HEK293 (cell line): ENCODE results near the gene SRSF9.

ENCODE experiments used
- GFI1B ChIP-seq: fragments of 450-650 bp; formaldehyde crosslinking; IDR thresholded peaks from 2 replicates; pipeline ENCODE4 v1.5.1; 2016; ENCODE audit warnings: missing biosample characterization, missing genetic modification characterization
- HOXD13 ChIP-seq: sonication (generic); formaldehyde crosslinking; IDR thresholded peaks from 2 replicates; pipeline ENCODE4 v1.8.0; 2022; ENCODE audit warnings: missing genetic modification reagents, borderline replicate concordance
- KLF16 ChIP-seq: fragments of 450-650 bp; formaldehyde crosslinking; IDR thresholded peaks from 2 replicates; pipeline ENCODE4 v1.5.1; 2017; ENCODE audit warnings: missing biosample characterization, missing genetic modification characterization
- KLF17 ChIP-seq: fragments of 450-650 bp; formaldehyde crosslinking; IDR thresholded peaks from 2 replicates; pipeline ENCODE4 v1.5.1; 2016; ENCODE audit warnings: missing biosample characterization, missing genetic modification characterization
- KLF8 ChIP-seq: fragments of 450-650 bp; formaldehyde crosslinking; IDR thresholded peaks from 2 replicates; pipeline ENCODE4 v1.5.1; 2016; ENCODE audit warnings: missing biosample characterization, missing genetic modification characterization
- OVOL3 ChIP-seq: fragments of 450-650 bp; formaldehyde crosslinking; IDR thresholded peaks from 2 replicates; pipeline ENCODE4 v1.5.1; 2016; ENCODE audit warnings: missing biosample characterization, missing genetic modification characterization
- PRDM1 ChIP-seq: fragments of 450-650 bp; formaldehyde crosslinking; IDR thresholded peaks from 2 replicates; pipeline ENCODE4; 2016; ENCODE audit warnings: missing biosample characterization, missing genetic modification characterization
- WT1 ChIP-seq: fragments of 450-650 bp; formaldehyde crosslinking; IDR thresholded peaks from 2 replicates; pipeline ENCODE4 v1.5.1; 2016; ENCODE audit warnings: missing biosample characterization, missing genetic modification characterization
- ZBTB20 ChIP-seq: fragments of 450-650 bp; formaldehyde crosslinking; IDR thresholded peaks from 2 replicates; pipeline ENCODE4 v1.5.1; 2016; ENCODE audit warnings: missing biosample characterization, missing genetic modification characterization
- ZFP69B ChIP-seq: fragments of 450-650 bp; formaldehyde crosslinking; IDR thresholded peaks from 2 replicates; pipeline ENCODE4 v1.5.1; 2016; ENCODE audit warnings: missing biosample characterization, missing genetic modification characterization
- ZNF140 ChIP-seq: fragments of 450-650 bp; formaldehyde crosslinking; IDR thresholded peaks from 2 replicates; pipeline ENCODE4 v1.5.1; 2016; ENCODE audit warnings: missing biosample characterization, missing genetic modification characterization
- ZNF146 ChIP-seq: fragments of 450-650 bp; formaldehyde crosslinking; IDR thresholded peaks from 2 replicates; pipeline ENCODE4 v1.5.1; 2016; ENCODE audit warnings: missing biosample characterization, missing genetic modification characterization
- ZNF157 ChIP-seq: fragments of 450-650 bp; formaldehyde crosslinking; IDR thresholded peaks from 2 replicates; pipeline ENCODE4 v1.5.1; 2016; ENCODE audit warnings: missing biosample characterization, missing genetic modification characterization
- ZNF311 ChIP-seq: fragments of 450-650 bp; formaldehyde crosslinking; IDR thresholded peaks from 2 replicates; pipeline ENCODE4 v1.5.1; 2017; ENCODE audit warnings: missing biosample characterization, missing genetic modification characterization, borderline replicate concordance
- ZNF335 ChIP-seq: fragments of 450-650 bp; formaldehyde crosslinking; conservative IDR thresholded peaks from 2 replicates; pipeline ENCODE4 v1.5.1; 2016; ENCODE audit warnings: missing biosample characterization, missing genetic modification characterization
- ZNF354C ChIP-seq: fragments of 450-650 bp; formaldehyde crosslinking; IDR thresholded peaks from 2 replicates; pipeline ENCODE4 v1.5.1; 2016; ENCODE audit warnings: missing biosample characterization, missing genetic modification characterization, low read depth, borderline replicate concordance
- ZNF394 ChIP-seq: fragments of 450-650 bp; formaldehyde crosslinking; IDR thresholded peaks from 2 replicates; pipeline ENCODE4 v1.5.1; 2016; ENCODE audit warnings: missing biosample characterization, missing genetic modification characterization, mild to moderate bottlenecking, moderate library complexity, borderline replicate concordance
- ZNF423 ChIP-seq: fragments of 450-650 bp; formaldehyde crosslinking; IDR thresholded peaks from 2 replicates; pipeline ENCODE4 v1.5.1; 2016; ENCODE audit warnings: missing biosample characterization, missing genetic modification characterization
- ZNF518A ChIP-seq: fragments of 450-650 bp; formaldehyde crosslinking; conservative IDR thresholded peaks from 2 replicates; pipeline ENCODE4 v1.5.1; 2016; ENCODE audit warnings: low read depth, missing biosample characterization, missing genetic modification characterization
- ZNF530 ChIP-seq: fragments of 450-650 bp; formaldehyde crosslinking; IDR thresholded peaks from 2 replicates; pipeline ENCODE4 v1.5.1; 2016; ENCODE audit warnings: low read depth, missing biosample characterization, missing genetic modification characterization
- ZNF561 ChIP-seq: fragments of 450-650 bp; IDR thresholded peaks from 2 replicates; pipeline ENCODE4 v1.5.1; 2018; ENCODE audit warnings: missing biosample characterization, missing genetic modification characterization, borderline replicate concordance
- ZNF580 ChIP-seq: fragments of 450-650 bp; formaldehyde crosslinking; IDR thresholded peaks from 2 replicates; pipeline ENCODE4 v1.5.1; 2016; ENCODE audit warnings: missing biosample characterization, missing genetic modification characterization
- ZNF600 ChIP-seq: fragments of 450-650 bp; formaldehyde crosslinking; IDR thresholded peaks from 2 replicates; pipeline ENCODE4 v1.5.1; 2016; ENCODE audit warnings: missing biosample characterization, missing genetic modification characterization
- ZNF660 ChIP-seq: fragments of 450-650 bp; IDR thresholded peaks from 2 replicates; pipeline ENCODE4 v1.5.1; 2018; ENCODE audit warnings: missing biosample characterization, mild to moderate bottlenecking, missing genetic modification characterization
- ZNF664 ChIP-seq: fragments of 450-650 bp; formaldehyde crosslinking; IDR thresholded peaks from 2 replicates; pipeline ENCODE4 v1.5.1; 2016; ENCODE audit warnings: missing biosample characterization, missing genetic modification characterization
- ZNF692 ChIP-seq: fragments of 450-650 bp; formaldehyde crosslinking; IDR thresholded peaks from 2 replicates; pipeline ENCODE4 v1.5.1; 2016; ENCODE audit warnings: missing biosample characterization, missing genetic modification characterization
- ZNF704 ChIP-seq: fragments of 450-650 bp; formaldehyde crosslinking; IDR thresholded peaks from 2 replicates; pipeline ENCODE4 v1.5.1; 2016; ENCODE audit warnings: missing biosample characterization, missing genetic modification characterization
- ZNF776 ChIP-seq: fragments of 450-650 bp; formaldehyde crosslinking; IDR thresholded peaks from 2 replicates; pipeline ENCODE4 v1.5.0; 2017; ENCODE audit warnings: missing biosample characterization, missing genetic modification characterization, borderline replicate concordance
- ZSCAN4 ChIP-seq: fragments of 450-650 bp; formaldehyde crosslinking; IDR thresholded peaks from 2 replicates; pipeline ENCODE4 v1.5.1; 2017; ENCODE audit warnings: missing biosample characterization, missing genetic modification characterization
- ZXDB ChIP-seq: fragments of 450-650 bp; formaldehyde crosslinking; IDR thresholded peaks from 2 replicates; pipeline ENCODE4 v1.5.1; 2016; ENCODE audit warnings: missing biosample characterization, missing genetic modification characterization

Gene SRSF9

GRCh38 chr12:120437735-120438494 is 31.6 kb downstream of the SRSF9 start, which contains the start of gene COX6A1 (continued):
- TF ChIP-seq ZNF518A (peak; percentile 64), ZNF692 (tag by site-specific recombination) (peak; percentile 46; the same call in 1 of the 2 replicates), ZNF664 (tag by site-specific recombination) (no peak), HOXD13 (CRISPR knock-in tag) (0 out of 2 replicates have a peak, but pooled peaks have one; percentile 44), OVOL3 (tag by site-specific recombination) (no peak), ZFP69B (tag by site-specific recombination) (0 out of 2 replicates have a peak, but pooled peaks have one; percentile 16), ZNF660 (tag by site-specific recombination) (no peak), GFI1B (tag by site-specific recombination) (no peak), ZNF157 (tag by site-specific recombination) (no peak), ZNF776 (no peak), ZNF394 (tag by site-specific recombination) (peak; percentile 11; the same call in 1 of the 2 replicates), PRDM1 (tag by site-specific recombination) (peak; percentile 90), ZNF354C (tag by site-specific recombination) (no peak), KLF16 (tag by site-specific recombination) (peak; percentile 83), ZNF580 (tag by site-specific recombination) (peak; percentile 91; the same call in 1 of the 2 replicates), ZBTB20 (tag by site-specific recombination) (peak; percentile 70; the same call in 1 of the 2 replicates), ZNF335 (tag by site-specific recombination) (peak; percentile 39; the same call in 1 of the 2 replicates), ZNF600 (tag by site-specific recombination) (peak; percentile 87), ZNF704 (no peak), ZNF561 (no peak), ZSCAN4 (tag by site-specific recombination) (peak; percentile 8; the same call in 1 of the 2 replicates), ZNF140 (tag by site-specific recombination) (no peak), ZNF423 (tag by site-specific recombination) (0 out of 2 replicates have a peak, but pooled peaks have one; percentile 24), ZNF146 (tag by site-specific recombination) (no peak), ZNF311 (tag by site-specific recombination) (no peak), WT1 (no peak), ZXDB (tag by site-specific recombination) (peak; percentile 51), KLF8 (tag by site-specific recombination) (peak; percentile 47; the same call in 1 of the 2 replicates), KLF17 (tag by site-specific recombination) (peak; percentile 66; the same call in 1 of the 2 replicates), ZNF530 (tag by site-specific recombination) (no peak)
